ENCODE data around the gene PROKR2. TPM values are rescaled to one million over a fixed set of nuclear protein-coding genes. Genes with fewer than 3 reads are reported as not detected.

Gene PROKR2
- total RNA-seq, 1 donor from 2014 or later, result not detected

DNA sequence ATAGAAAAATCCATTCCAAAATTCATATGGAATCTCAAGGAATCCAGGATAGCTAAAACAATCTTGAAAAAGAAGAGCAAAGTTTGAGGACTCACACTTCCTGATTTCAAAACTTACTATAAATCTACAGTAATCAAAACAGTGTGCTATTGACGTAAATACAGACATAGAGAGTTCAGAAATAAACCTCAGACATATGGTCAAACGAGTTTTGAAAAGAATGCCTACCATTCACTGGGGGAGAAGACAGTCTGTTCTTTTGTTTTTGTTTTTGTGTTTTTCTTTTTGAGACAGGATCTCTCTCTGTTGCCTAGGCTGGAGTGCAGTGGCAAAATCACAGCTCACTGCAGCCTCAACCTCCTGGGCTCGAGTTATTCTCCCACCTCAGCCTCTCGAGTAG is 25.3 kb upstream of the PROKR2 start:
- TF ChIP-seq, protein P1, sequence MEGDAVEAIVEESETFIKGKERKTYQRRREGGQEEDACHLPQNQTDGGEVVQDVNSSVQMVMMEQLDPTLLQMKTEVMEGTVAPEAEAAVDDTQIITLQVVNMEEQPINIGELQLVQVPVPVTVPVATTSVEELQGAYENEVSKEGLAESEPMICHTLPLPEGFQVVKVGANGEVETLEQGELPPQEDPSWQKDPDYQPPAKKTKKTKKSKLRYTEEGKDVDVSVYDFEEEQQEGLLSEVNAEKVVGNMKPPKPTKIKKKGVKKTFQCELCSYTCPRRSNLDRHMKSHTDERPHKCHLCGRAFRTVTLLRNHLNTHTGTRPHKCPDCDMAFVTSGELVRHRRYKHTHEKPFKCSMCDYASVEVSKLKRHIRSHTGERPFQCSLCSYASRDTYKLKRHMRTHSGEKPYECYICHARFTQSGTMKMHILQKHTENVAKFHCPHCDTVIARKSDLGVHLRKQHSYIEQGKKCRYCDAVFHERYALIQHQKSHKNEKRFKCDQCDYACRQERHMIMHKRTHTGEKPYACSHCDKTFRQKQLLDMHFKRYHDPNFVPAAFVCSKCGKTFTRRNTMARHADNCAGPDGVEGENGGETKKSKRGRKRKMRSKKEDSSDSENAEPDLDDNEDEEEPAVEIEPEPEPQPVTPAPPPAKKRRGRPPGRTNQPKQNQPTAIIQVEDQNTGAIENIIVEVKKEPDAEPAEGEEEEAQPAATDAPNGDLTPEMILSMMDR (IDR thresholded peaks at IDR 0.05), result no peak
- Histone ChIP-seq H3K36me3 (no peaks in the 10 kb centered on the region), H3K27ac (no peak overlapping the region), H3K27me3 (no peaks in the 10 kb centered on the region), H3K9me3 (no peaks in the 10 kb centered on the region), H3K4me1 (no peaks in the 10 kb centered on the region), H3K4me3 (no peak overlapping the region)
- intact Hi-C loops (cut with DNase I), result no loop called here
- DNase-seq (ENCODE audit: low spot score in 2 of 2), result no peak

DNA sequence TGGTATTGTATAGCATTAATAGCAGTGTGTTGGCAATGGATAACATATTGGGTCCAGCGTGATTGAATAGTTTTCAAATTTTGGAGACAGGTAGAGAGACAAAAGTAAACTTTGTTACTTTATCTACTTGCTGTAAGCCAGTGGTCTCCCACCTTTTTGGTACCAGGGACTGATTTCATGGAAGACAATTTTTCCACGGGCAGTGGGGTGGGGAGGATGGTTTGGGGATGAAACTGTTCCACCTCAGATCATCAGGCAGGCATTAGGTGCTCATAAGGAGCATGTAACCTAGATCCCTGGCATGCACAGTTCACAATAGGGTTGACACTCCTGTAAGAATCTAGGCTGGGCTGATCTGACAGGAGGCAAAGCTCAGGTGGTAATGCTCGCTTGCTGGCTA is 14.6 kb upstream of the PROKR2 start:
- Histone ChIP-seq H3K36me3 (no peaks in the 10 kb centered on the region), H3K4me1 (no peaks in the 10 kb centered on the region), H3K27ac (no peak overlapping the region), H3K9me3 (no peaks in the 10 kb centered on the region), H3K27me3 (no peaks in the 10 kb centered on the region), H3K4me3 (no peak overlapping the region)
- TF ChIP-seq, protein P1 (IDR thresholded peaks at IDR 0.05), result no peak
- intact Hi-C loops (cut with DNase I), result no loop called here
- no peak for DNase-seq (ENCODE audit: low spot score in 2 of 2)

DNA sequence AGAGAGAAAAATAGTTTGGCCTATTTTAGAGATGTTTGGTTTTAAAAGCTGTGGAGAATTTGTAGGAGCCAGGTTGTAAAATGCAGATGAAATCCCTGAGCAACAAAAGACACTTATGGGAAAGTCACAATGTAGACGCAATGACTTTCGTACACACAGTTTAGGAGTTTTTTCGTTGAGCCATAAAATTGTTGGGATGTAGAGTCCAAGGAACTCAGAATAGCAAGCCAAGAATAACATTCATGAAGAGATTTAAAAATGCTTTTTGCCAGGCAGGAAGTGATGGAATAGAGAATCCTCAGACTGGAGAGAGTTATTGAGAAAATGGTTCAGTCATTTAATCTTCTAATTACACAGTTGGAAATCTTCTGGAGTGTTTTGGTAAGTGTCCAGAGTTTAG is 11.5 kb upstream of the PROKR2 start:
- DNase-seq (ENCODE audit: low spot score in 2 of 2), result no peak
- Histone ChIP-seq H3K9me3 (no peaks in the 10 kb centered on the region), H3K27ac (no peak overlapping the region), H3K36me3 (no peaks in the 10 kb centered on the region), H3K4me1 (no peaks in the 10 kb centered on the region), H3K27me3 (no peaks in the 10 kb centered on the region), H3K4me3 (no peak overlapping the region)
- intact Hi-C loops (cut with DNase I), result no loop called here
- TF ChIP-seq, protein P1 (IDR thresholded peaks at IDR 0.05), result no peak

DNA sequence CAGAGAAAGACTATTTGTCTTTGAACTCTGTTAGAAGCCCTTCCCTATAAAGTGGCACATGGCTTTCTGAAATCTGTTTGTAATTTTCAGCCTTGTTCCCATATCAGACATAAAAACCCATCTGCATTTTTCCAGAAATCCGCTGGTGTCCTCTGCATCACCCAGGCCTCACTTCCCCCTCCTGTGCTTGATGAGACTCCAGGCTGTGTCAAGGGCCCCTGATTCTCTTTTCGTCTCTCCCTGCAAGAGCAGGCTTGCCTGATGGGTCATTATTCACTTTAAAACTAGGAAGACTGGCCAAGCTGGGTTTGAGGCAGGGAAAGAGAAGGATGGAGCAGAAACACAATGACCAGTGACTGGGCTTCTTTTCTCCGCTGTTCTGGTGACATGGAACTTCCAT is 10.6 kb upstream of the PROKR2 start:
- DNase-seq (ENCODE audit: low spot score in 2 of 2), result no peak
- TF ChIP-seq, protein P1 (IDR thresholded peaks at IDR 0.05), result no peak
- H3K9me3 ChIP-seq, result no peaks in the 10 kb centered on the region
- H3K4me1 ChIP-seq, result no peaks in the 10 kb centered on the region
- no peaks in the 10 kb centered on the region for H3K27me3 ChIP-seq
- no peak overlapping the region for H3K27ac ChIP-seq
- no peak overlapping the region for H3K4me3 ChIP-seq
- H3K36me3 ChIP-seq, result no peaks in the 10 kb centered on the region
- intact Hi-C loops (cut with DNase I), result no loop called here

DNA sequence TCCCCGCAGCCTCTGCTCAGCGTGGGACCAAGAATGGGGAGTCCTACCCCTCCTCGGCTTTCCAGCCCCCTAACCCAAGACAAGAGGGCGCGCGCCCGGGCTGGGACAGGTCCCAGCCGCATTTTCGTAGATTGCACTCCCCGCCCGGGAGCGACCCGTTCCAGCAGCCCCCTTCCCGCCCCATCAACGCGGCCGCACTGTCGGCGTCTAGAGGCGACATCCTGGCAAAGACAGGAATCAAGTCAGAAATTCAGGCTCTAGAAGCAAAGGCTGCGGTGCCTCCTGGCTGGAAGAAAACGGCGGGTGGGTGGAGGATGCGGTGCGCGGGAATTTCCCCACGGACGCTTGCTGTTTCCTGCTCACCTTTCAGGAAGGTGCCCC is 957 bp downstream of the PROKR2 start:
- Histone ChIP-seq H3K27ac (no peak overlapping the region), H3K4me1 (no peaks in the 10 kb centered on the region), H3K36me3 (no peaks in the 10 kb centered on the region), H3K9me3 (no peaks in the 10 kb centered on the region), H3K27me3 (peaks cover 8% of the 10 kb centered on the region), H3K4me3 (no peak overlapping the region)
- DNase-seq (ENCODE audit: low spot score in 2 of 2), result no peak
- TF ChIP-seq, protein P1 (IDR thresholded peaks at IDR 0.05), result no peak
- intact Hi-C loops (cut with DNase I), result no loop called here

DNA sequence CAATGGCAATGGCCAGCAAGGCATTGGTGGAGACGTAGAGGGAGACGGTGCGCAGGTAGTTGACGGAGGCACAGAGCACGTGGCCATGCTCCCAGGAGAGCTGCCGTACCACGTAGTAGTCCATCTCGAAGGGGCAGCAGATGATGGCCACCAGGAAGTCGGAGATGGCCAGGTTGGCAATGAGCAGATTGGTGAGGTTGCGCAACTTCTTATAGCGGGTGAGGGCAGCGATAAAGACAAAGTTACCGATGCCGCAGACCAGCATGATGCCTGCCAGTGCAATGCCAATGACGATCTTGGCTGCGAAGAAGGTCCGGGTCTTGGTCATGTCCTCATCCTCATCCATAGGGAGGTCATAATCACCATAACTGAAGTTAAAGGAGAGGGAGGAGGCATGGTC is 2.8 kb downstream of the PROKR2 start:
- Histone ChIP-seq H3K4me3 (no peak overlapping the region), H3K9me3 (no peaks in the 10 kb centered on the region), H3K4me1 (no peaks in the 10 kb centered on the region), H3K27ac (no peak overlapping the region), H3K36me3 (no peaks in the 10 kb centered on the region), H3K27me3 (peaks cover 8% of the 10 kb centered on the region)
- TF ChIP-seq, protein P1 (IDR thresholded peaks at IDR 0.05), result no peak
- DNase-seq (ENCODE audit: low spot score in 2 of 2), result no peak
- intact Hi-C loops (cut with DNase I), result no loop called here

Measured in ascending aorta (tissue), 2 donors.